K562 (cell line): ENCODE results near the gene VWA7. TPM values are rescaled to one million over a fixed set of nuclear protein-coding genes. Genes with fewer than 3 reads are reported as not detected.

ENCODE experiments used
- BRD4 ChIP-seq: fragments of 200-600 bp; sonication (generic); IDR thresholded peaks from 2 replicates; pipeline ENCODE4 v1.6.1; 2017; ENCODE audit warnings: inconsistent platforms
- CBFA2T3 ChIP-seq: fragments of 450-650 bp; IDR thresholded peaks from 2 replicates; pipeline ENCODE4 v1.6.1; 2017
- DPF2 ChIP-seq: fragments of 450-650 bp; IDR thresholded peaks from 2 replicates; pipeline ENCODE4 v1.6.1; 2016
- ELF4 ChIP-seq: fragments of 450-650 bp; formaldehyde crosslinking; IDR thresholded peaks from 2 replicates; pipeline ENCODE4 v1.4.0; 2022; ENCODE audit warnings: missing genetic modification characterization
- FOXJ3 ChIP-seq: sonication (generic); formaldehyde crosslinking; IDR thresholded peaks from 2 replicates; pipeline ENCODE4 v1.4.0; 2020; ENCODE audit warnings: mild to moderate bottlenecking, missing genetic modification reagents
- GABPB1 ChIP-seq: sonication (generic); formaldehyde crosslinking; IDR thresholded peaks from 2 replicates; pipeline ENCODE4 v1.8.0; 2022; ENCODE audit warnings: mild to moderate bottlenecking, missing genetic modification reagents
- HNRNPUL1 ChIP-seq: fragments of 200-400 bp; formaldehyde crosslinking; IDR thresholded peaks from 2 replicates; pipeline ENCODE4 v1.6.1; 2017; ENCODE audit warnings: low read length
- MEIS2 ChIP-seq: fragments of 450-650 bp; IDR thresholded peaks from 2 replicates; pipeline ENCODE4 v1.6.1; 2014; ENCODE audit warnings: mild to moderate bottlenecking; ENCODE audit not compliant: partially characterized antibody
- NELFE ChIP-seq: IDR thresholded peaks from 2 replicates; pipeline ENCODE4 v1.6.1; 2011; ENCODE audit warnings: mild to moderate bottlenecking; ENCODE audit not compliant: insufficient read depth, insufficient read length
- PURB ChIP-seq: sonication (generic); formaldehyde crosslinking; IDR thresholded peaks from 2 replicates; pipeline ENCODE4 v1.9.0; 2021; ENCODE audit warnings: low read depth, mild to moderate bottlenecking, missing genetic modification reagents
- RB1 ChIP-seq: fragments of 450-650 bp; IDR thresholded peaks from 2 replicates; pipeline ENCODE4 v1.6.1; 2017; ENCODE audit warnings: low read depth, mild to moderate bottlenecking
- RBFOX2 ChIP-seq: fragments of 200-400 bp; formaldehyde crosslinking; IDR thresholded peaks from 2 replicates; pipeline ENCODE4 v1.6.1; 2017; ENCODE audit warnings: low read depth, mild to moderate bottlenecking, low read length, moderate library complexity
- SMAD3 ChIP-seq: fragments of 450-650 bp; formaldehyde crosslinking; conservative IDR thresholded peaks from 2 replicates; pipeline ENCODE4 v1.4.0; 2020; ENCODE audit warnings: mild to moderate bottlenecking
- SMARCC2 ChIP-seq: fragments of 450-650 bp; IDR thresholded peaks from 2 replicates; pipeline ENCODE4 v1.6.1; 2017; ENCODE audit warnings: antibody characterized with exemption, moderate library complexity, mild to moderate bottlenecking, low read depth
- TAF7 ChIP-seq: fragments of 450-650 bp; IDR thresholded peaks from 2 replicates; pipeline ENCODE4 v1.6.1; 2016; ENCODE audit warnings: missing genetic modification characterization, missing compliant biosample characterization
- TSC22D4 ChIP-seq: fragments of 450-650 bp; IDR thresholded peaks from 2 replicates; pipeline ENCODE4 v1.6.1; 2016; ENCODE audit warnings: missing genetic modification characterization, missing biosample characterization, control low read depth
- ZNF24 ChIP-seq: fragments of 450-650 bp; IDR thresholded peaks from 2 replicates; pipeline ENCODE4 v1.6.1; 2016
- ZNF354B ChIP-seq: fragments of 250-450 bp; sonication (Bioruptor Pico); IDR thresholded peaks from 2 replicates; pipeline ENCODE4 v1.4.0; 2020
- ZNF561 ChIP-seq: fragments of 450-650 bp; formaldehyde crosslinking; conservative IDR thresholded peaks from 2 replicates; pipeline ENCODE4 v1.4.0; 2020; ENCODE audit warnings: mild to moderate bottlenecking, moderate library complexity
- ZNF717 ChIP-seq: fragments of 250-450 bp; sonication (Bioruptor Pico); IDR thresholded peaks from 2 replicates; pipeline ENCODE4 v1.5.0; 2021
- polyA plus RNA-seq, 8 experiments: library from polyadenylated mRNA; depleted of rRNA in 4 of 8; stranded (reverse) in 5 of 8; unstranded in 3 of 8; fragments of >200 nt; fragmentation: Nextera tagmentation in 2 of 8; fragmentation: Illumina TruSeq in 1 of 8; extraction: Ambion mirVana in 2 of 8; extraction: Trizol in 1 of 8; gene quantifications; 2 replicates each; pipeline versions ENCODE4 v1.2.1 to v1.2.3, GENCODE V29; 2011 to 2014; ENCODE audit warnings: inconsistent platforms in 1 of 8, missing spikeins in 1 of 8
- total RNA-seq, 7 experiments: library from RNA; depleted of rRNA in 6 of 7; stranded (reverse); fragments of >200 nt in 6 of 7; fragmentation: Illumina TruSeq in 2 of 7; extraction: Trizol in 2 of 7; gene quantifications; 2 replicates each; pipeline versions ENCODE4 v1.2.1 to v1.2.3, GENCODE V29; 2011 to 2021; ENCODE audit warnings: low replicate concordance in 1 of 7
- TF ChIP-seq, protein P1 (sequence below): fragments of 450-650 bp; IDR thresholded peaks from one replicate; pipeline ENCODE4 v1.6.1; 2018; ENCODE audit warnings: mild to moderate bottlenecking, moderate library complexity; ENCODE audit not compliant: partially characterized antibody
- TF ChIP-seq, protein P2 (sequence below), 3 experiments: fragments of 200-800 bp in 1 of 3; fragments of 250-450 bp in 1 of 3; fragments of 450-650 bp in 1 of 3; sonication (Bioruptor Pico) in 1 of 3; sonication (Bioruptor generic) in 1 of 3; formaldehyde crosslinking in 1 of 3; IDR thresholded peaks; 2 replicates each; pipeline versions ENCODE4 v1.6.1 to v1.8.0; 2016 to 2022; ENCODE audit warnings: mild to moderate bottlenecking in 2 of 3, missing genetic modification characterization in 2 of 3, missing compliant biosample characterization in 1 of 3, moderate library complexity in 1 of 3
- TF ChIP-seq, protein P3 (sequence below): sonication (generic); formaldehyde crosslinking; IDR thresholded peaks from 2 replicates; pipeline ENCODE4 v1.8.1; 2023; ENCODE audit warnings: mild to moderate bottlenecking, missing genetic modification reagents

Gene VWA7
- total and polyA plus RNA-seq, 9 of the 15 experiments (the other 6 are each of a cell fraction or from before 2014, with no cell fraction given), result 0.18 to 2.9 (median 0.95) TPM

DNA sequence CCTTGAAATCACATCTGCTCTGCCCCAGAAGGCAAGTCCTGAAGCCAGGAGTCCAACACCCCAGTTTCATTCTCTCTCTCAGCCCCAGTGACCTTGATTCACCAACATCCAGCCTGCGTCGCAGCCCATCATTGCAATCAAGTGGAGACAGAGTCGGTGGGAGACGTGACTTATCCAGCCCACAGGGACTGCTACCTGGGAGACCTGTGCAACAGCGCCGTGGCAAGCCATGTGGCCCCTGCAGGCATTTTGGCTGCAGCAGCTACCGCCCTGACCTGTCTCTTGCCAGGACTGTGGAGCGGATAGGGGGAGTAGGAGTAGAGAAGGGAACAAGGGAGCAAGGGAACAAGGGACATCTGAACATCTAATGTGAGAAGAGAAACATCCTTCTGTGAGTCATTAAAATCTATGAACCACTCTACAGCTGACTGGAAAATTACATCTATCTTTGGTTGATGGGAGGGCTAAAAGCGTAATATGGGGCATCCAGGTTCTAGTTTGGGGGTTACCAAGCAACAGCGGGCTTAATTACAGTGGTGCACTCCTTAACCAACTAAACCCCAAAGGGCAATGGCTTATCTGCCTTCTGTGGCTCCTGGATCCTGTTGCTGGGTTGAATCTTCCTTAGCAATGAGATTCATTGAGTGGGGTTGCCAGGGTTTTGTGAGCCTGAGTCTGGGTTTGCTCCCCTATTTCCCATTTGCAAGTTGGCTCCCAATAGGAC lies 59.5 kb downstream of the VWA7 start (continued):
- TF ChIP-seq RB1 (peak; percentile 25), SMARCC2 (peak; percentile 93), ZNF354B (CRISPR knock-in tag) (no peak), MEIS2 (no peak), ELF4 (CRISPR knock-in tag) (peak; percentile 37; the same call in 1 of the 2 replicates), NELFE (no peak), HNRNPUL1 (no peak), DPF2 (peak; percentile 56), PURB (CRISPR knock-in tag) (no peak), FOXJ3 (no peak), CBFA2T3 (no peak), TAF7 (tag) (peak; percentile 9; the same call in 1 of the 2 replicates), ZNF561 (CRISPR knock-in tag) (no peak), RBFOX2 (0 out of 2 replicates have a peak, but pooled peaks have one; percentile 28), BRD4 (no peak), TSC22D4 (tag) (no peak), ZNF717 (CRISPR knock-in tag) (no peak), ZNF24 (no peak), GABPB1 (no peak), SMAD3 (CRISPR knock-in tag) (no peak)
- TF ChIP-seq, protein P1, sequence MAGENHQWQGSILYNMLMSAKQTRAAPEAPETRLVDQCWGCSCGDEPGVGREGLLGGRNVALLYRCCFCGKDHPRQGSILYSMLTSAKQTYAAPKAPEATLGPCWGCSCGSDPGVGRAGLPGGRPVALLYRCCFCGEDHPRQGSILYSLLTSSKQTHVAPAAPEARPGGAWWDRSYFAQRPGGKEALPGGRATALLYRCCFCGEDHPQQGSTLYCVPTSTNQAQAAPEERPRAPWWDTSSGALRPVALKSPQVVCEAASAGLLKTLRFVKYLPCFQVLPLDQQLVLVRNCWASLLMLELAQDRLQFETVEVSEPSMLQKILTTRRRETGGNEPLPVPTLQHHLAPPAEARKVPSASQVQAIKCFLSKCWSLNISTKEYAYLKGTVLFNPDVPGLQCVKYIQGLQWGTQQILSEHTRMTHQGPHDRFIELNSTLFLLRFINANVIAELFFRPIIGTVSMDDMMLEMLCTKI, result no peak
- TF ChIP-seq, protein P2, sequence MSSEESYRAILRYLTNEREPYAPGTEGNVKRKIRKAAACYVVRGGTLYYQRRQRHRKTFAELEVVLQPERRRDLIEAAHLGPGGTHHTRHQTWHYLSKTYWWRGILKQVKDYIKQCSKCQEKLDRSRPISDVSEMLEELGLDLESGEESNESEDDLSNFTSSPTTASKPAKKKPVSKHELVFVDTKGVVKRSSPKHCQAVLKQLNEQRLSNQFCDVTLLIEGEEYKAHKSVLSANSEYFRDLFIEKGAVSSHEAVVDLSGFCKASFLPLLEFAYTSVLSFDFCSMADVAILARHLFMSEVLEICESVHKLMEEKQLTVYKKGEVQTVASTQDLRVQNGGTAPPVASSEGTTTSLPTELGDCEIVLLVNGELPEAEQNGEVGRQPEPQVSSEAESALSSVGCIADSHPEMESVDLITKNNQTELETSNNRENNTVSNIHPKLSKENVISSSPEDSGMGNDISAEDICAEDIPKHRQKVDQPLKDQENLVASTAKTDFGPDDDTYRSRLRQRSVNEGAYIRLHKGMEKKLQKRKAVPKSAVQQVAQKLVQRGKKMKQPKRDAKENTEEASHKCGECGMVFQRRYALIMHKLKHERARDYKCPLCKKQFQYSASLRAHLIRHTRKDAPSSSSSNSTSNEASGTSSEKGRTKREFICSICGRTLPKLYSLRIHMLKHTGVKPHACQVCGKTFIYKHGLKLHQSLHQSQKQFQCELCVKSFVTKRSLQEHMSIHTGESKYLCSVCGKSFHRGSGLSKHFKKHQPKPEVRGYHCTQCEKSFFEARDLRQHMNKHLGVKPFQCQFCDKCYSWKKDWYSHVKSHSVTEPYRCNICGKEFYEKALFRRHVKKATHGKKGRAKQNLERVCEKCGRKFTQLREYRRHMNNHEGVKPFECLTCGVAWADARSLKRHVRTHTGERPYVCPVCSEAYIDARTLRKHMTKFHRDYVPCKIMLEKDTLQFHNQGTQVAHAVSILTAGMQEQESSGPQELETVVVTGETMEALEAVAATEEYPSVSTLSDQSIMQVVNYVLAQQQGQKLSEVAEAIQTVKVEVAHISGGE (CRISPR knock-in tag; IDR thresholded peaks at IDR 0.05), result no peak
- TF ChIP-seq, protein P3, sequence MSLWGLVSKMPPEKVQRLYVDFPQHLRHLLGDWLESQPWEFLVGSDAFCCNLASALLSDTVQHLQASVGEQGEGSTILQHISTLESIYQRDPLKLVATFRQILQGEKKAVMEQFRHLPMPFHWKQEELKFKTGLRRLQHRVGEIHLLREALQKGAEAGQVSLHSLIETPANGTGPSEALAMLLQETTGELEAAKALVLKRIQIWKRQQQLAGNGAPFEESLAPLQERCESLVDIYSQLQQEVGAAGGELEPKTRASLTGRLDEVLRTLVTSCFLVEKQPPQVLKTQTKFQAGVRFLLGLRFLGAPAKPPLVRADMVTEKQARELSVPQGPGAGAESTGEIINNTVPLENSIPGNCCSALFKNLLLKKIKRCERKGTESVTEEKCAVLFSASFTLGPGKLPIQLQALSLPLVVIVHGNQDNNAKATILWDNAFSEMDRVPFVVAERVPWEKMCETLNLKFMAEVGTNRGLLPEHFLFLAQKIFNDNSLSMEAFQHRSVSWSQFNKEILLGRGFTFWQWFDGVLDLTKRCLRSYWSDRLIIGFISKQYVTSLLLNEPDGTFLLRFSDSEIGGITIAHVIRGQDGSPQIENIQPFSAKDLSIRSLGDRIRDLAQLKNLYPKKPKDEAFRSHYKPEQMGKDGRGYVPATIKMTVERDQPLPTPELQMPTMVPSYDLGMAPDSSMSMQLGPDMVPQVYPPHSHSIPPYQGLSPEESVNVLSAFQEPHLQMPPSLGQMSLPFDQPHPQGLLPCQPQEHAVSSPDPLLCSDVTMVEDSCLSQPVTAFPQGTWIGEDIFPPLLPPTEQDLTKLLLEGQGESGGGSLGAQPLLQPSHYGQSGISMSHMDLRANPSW (CRISPR knock-in tag), result peak; percentile 66; the same call in 1 of the 2 replicates
